HTERT RPE-1 (cell line): ENCODE data around the gene SLC6A13.

Source experiments
- in situ Hi-C: fragments of 300-500 bp; cut with MboI; formaldehyde crosslinking; loops from 4 replicates; pipeline ENCODE4 v1.14.3; 2020; ENCODE audit warnings: low sequenced_read_pairs

The SLC6A13 gene

GRCh38 chr12:180445-180844 is 82.2 kb downstream of the SLC6A13 start:
- in situ Hi-C loops: no loop called here

- in situ Hi-C loops: no loop called here
Measured at GRCh38 chr12:179885-180284, 82.8 kb downstream of the SLC6A13 start.

- in situ Hi-C loops: no loop called here
Measured at GRCh38 chr12:179131-179884, 83.3 kb downstream of the SLC6A13 start.

GRCh38 chr12:178829-179109 is 83.9 kb downstream of the SLC6A13 start:
- in situ Hi-C loops: no loop called here

- in situ Hi-C loops: no loop called here
Measured at GRCh38 chr12:177980-178828, 84.4 kb downstream of the SLC6A13 start.

DNA sequence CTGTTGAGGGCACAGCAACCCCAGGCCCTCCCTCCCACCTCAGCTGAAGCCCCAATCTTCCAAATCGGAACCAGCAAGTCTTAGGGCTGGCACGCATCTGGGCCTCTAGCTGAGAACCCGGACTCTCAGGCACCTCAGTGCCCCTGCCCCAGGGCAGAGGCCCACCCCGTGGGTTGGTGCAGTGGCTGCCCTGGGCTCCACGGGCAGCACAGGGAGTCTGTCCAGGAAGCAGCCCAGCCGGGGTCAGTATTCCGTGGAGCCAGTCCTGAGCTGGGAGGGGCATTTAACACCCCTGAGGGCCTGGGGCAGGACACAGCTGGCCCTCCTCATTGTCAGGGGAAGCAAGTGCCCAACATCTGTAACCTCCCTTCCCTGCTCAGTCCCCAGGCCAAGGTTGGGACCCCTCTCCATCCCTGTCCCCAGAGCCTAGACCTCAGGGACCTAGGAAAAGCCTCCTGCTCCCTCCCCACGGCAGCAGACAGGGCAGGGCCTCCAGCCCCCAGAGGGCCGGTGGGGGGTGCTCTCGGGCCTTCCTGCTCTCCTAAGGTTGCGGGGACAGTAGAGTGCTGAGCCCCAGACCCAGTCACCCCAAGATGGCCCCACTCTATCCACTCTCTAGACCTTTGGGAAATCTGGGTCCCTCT is 85.2 kb downstream of the SLC6A13 start:
- in situ Hi-C loops: no loop called here

GRCh38 chr12:176321-177181 is 86.1 kb downstream of the SLC6A13 start:
- in situ Hi-C loops: no loop called here

DNA sequence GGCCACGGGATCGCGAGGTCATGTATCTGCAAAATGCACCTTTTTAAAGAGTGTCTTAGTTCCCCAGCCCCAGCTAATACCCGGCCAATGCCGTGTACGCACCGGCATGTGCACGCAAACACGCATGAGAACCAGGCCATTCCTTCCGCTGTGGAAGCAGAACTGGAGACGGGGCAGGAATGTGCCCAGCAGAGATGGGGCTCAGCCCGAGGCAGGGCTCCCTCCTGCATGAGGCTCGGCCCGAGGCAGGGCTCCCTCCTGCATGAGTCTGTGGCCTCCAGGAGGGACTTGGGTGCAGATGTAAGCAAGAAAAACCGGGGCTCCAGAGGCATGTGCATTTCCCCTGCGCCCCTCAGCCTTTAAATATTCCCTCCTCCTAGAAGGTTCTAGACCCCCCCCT is 86.9 kb downstream of the SLC6A13 start:
- in situ Hi-C loops: no loop called here

- in situ Hi-C loops: no loop called here
Measured at GRCh38 chr12:175250-175649, 87.4 kb downstream of the SLC6A13 start.

GRCh38 chr12:174596-174995 is 88.0 kb downstream of the SLC6A13 start:
- in situ Hi-C loops: no loop called here

- in situ Hi-C loops: no loop called here
Measured at GRCh38 chr12:174124-174523, 88.5 kb downstream of the SLC6A13 start.

- in situ Hi-C loops: no loop called here
Measured at GRCh38 chr12:172732-173161, 89.9 kb downstream of the SLC6A13 start.

DNA sequence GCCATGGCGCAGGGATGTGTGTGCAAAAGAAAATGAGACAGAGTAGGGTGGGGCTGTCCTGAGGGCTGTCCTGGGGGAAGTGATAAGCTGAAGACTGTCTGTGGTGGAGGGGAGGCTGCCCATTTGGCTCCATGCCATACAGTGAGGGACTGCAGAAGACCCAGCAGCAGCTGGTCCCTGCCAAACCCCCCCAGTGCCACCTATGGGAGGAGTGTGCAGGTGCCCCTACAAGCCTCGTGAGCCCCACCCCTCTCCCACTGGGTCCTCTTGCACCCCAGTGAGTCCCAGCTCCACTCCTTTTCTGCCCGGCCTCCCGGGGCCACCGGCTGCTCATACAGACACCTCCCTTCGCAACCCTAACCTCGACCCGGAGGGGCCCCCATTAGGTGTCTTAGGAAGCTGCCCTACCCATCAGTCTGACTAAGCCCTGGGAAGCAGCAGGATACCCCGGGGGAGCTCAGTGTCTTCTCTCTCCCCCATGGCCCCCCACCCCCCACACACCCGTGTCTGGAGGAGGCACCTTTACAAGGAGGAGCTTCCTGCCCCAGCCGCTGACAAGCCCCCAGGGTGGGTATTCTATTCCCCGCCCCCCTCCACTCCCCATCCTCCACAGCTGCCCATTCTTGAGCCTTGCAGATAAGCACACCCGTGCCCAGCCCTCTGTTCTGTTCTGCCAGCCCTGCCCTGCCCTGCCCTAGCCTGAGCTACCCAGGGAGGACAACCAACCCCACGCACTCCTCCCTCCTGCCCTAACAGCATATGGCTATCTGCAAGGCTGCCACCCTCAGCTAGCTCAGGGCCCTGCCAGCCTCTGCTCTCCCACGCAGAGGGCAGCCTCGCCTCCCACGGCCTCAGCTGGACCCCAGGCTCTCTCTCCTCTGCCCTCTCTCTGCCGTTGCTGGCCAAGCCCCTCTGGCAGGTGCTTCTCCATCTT is 90.6 kb downstream of the SLC6A13 start:
- in situ Hi-C loops: no loop called here

DNA sequence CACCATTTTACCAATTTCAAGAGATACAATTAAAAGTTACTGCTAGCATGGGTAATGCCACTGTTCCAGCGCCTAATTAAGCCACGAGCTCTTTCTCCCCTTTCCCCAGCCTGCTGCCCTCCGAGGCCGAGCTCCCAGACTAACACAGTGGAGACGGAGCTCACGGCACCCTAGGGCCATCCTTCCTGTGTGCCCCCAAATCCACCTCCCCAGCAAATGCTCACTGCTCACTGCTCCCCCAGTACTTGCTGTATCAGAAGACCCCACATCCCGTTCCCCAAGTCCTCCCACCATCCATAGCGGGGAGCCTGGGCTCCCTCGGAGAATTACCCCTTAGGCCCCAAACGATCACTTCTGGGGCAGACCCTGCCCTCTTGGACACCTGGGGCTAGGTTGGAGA is 91.4 kb downstream of the SLC6A13 start:
- in situ Hi-C loops: no loop called here
